Neural cell (in vitro differentiated cells): ENCODE results near the gene CLDN12. TPM values are rescaled to one million over a fixed set of nuclear protein-coding genes. Genes with fewer than 3 reads are reported as not detected.

Source experiments
- H2AFZ ChIP-seq: fragments of 200-600, 300-800 bp; sonication (generic), shearing (Covaris generic); 2 replicates; pipeline ENCODE4 v1.6.0; 2014; ENCODE audit warnings: low read depth, mild to moderate bottlenecking, antibody characterized with exemption, low read length, moderate library complexity
- H3F3A ChIP-seq: fragments of 200-600 bp; shearing (Covaris generic); 2 replicates; pipeline ENCODE4 v1.6.1; 2016; ENCODE audit warnings: mild to moderate bottlenecking, moderate library complexity, mixed read lengths, antibody characterized with exemption, low read length; ENCODE audit not compliant: insufficient read depth, poor library complexity, severe bottlenecking
- H3K27ac ChIP-seq: fragments of 200-600, 300-800 bp; sonication (generic), shearing (Covaris generic); 2 replicates; pipeline ENCODE4 v1.5.1; 2014; ENCODE audit warnings: mild to moderate bottlenecking, low read length, moderate library complexity
- H3K27me3 ChIP-seq: fragments of 300-800, 200-600 bp; sonication (generic), shearing (Covaris generic); 2 replicates; pipeline ENCODE4 v1.6.0; 2014; ENCODE audit warnings: mild to moderate bottlenecking, low read depth, low read length, moderate library complexity; ENCODE audit not compliant: insufficient read depth
- H3K36me3 ChIP-seq: fragments of 300-800, 200-600 bp; sonication (generic), shearing (Covaris generic); 2 replicates; pipeline ENCODE4 v1.5.1; 2014; ENCODE audit warnings: mild to moderate bottlenecking, antibody characterized with exemption, low read length, moderate library complexity; ENCODE audit not compliant: insufficient read depth
- H3K4me2 ChIP-seq: fragments of 300-800, 200-600 bp; sonication (generic), shearing (Covaris generic); 2 replicates; pipeline ENCODE4 v1.6.0; 2014; ENCODE audit warnings: mild to moderate bottlenecking, low read length
- H3K4me3 ChIP-seq: fragments of 300-800, 200-600 bp; sonication (generic), shearing (Covaris generic); 2 replicates; pipeline ENCODE4 v1.5.1; 2014; ENCODE audit warnings: mild to moderate bottlenecking, low read length, moderate library complexity
- H3K79me2 ChIP-seq: fragments of 200-600 bp; shearing (Covaris generic); replicated peaks from 2 replicates; pipeline ENCODE4 v1.6.0; 2014; ENCODE audit warnings: mild to moderate bottlenecking, low read length, moderate library complexity; ENCODE audit not compliant: insufficient read depth
- H3K9ac ChIP-seq: fragments of 300-800, 200-600 bp; sonication (generic), shearing (Covaris generic); 2 replicates; pipeline ENCODE4 v1.6.1; 2016; ENCODE audit warnings: mild to moderate bottlenecking, low read length, mixed read lengths
- H3K9me2 ChIP-seq: fragments of 200-600 bp; shearing (Covaris generic); 2 replicates; pipeline ENCODE4 v1.6.1; 2016; ENCODE audit warnings: mild to moderate bottlenecking, low read length, mixed read lengths; ENCODE audit not compliant: insufficient read depth
- H3K9me3 ChIP-seq: fragments of 200-600, 300-800 bp; sonication (generic), shearing (Covaris generic); 2 replicates; pipeline ENCODE4 v1.6.1; 2016; ENCODE audit warnings: mild to moderate bottlenecking, mixed run types, low read length, moderate library complexity, mixed read lengths
- H4K20me1 ChIP-seq: fragments of 200-600 bp; shearing (Covaris generic); 2 replicates; pipeline ENCODE4 v1.6.1; 2016; ENCODE audit warnings: mild to moderate bottlenecking, mixed run types; ENCODE audit not compliant: insufficient read depth
- CTCF ChIP-seq: fragments of 450-650 bp; IDR thresholded peaks from 2 replicates; pipeline ENCODE4 v1.5.1; 2014; ENCODE audit warnings: antibody characterized with exemption, mild to moderate bottlenecking, moderate library complexity; ENCODE audit not compliant: poor library complexity, severe bottlenecking
- MXI1 ChIP-seq: fragments of 450-650 bp; conservative IDR thresholded peaks from 2 replicates; pipeline ENCODE4 v1.6.1; 2014; ENCODE audit warnings: antibody characterized with exemption, mild to moderate bottlenecking; ENCODE audit not compliant: poor library complexity, severe bottlenecking
- POLR2AphosphoS5 ChIP-seq: IDR thresholded peaks from 2 replicates; pipeline ENCODE4 v1.6.1; 2012
- RAD21 ChIP-seq: fragments of 450-650 bp; conservative IDR thresholded peaks from 2 replicates; pipeline ENCODE4 v1.6.1; 2014; ENCODE audit warnings: antibody characterized with exemption, mild to moderate bottlenecking, moderate library complexity
- SMC3 ChIP-seq: fragments of 450-650 bp; conservative IDR thresholded peaks from 2 replicates; pipeline ENCODE4 v1.6.1; 2014; ENCODE audit warnings: antibody characterized with exemption, mild to moderate bottlenecking, moderate library complexity; ENCODE audit not compliant: poor library complexity
- polyA plus RNA-seq: library from polyadenylated mRNA; depleted of rRNA; stranded (reverse); fragments of >200 nt; gene quantifications from 2 replicates; pipeline ENCODE4 v1.2.3, GENCODE V29; 2014

The CLDN12 gene
- polyA plus RNA-seq, 1 donor from 2014 or later, result 81.0 TPM

- H3K9me2 ChIP-seq, result no peaks in the 10 kb centered on the region
- H3K4me2 ChIP-seq, result no peak overlapping the region
- H3K9ac ChIP-seq, result no peak overlapping the region
Measured at GRCh38 chr7:90453931-90454330, 50.7 kb downstream of the CLDN12 start.

GRCh38 chr7:90455163-90456030, 52.1 kb downstream of the CLDN12 start:
- H3K4me3 ChIP-seq, result peak overlapping the region; percentile 16

More at GRCh38 chr7:90453931-90454330, 50.7 kb downstream of the CLDN12 start:
- no peaks in the 10 kb centered on the region for H4K20me1 ChIP-seq
- no peaks in the 10 kb centered on the region for H3K9me3 ChIP-seq
- H3F3A ChIP-seq, result no peaks in the 10 kb centered on the region
- H3K79me2 ChIP-seq, result no peaks in the 10 kb centered on the region
- no peak for TF ChIP-seq CTCF
- no peak overlapping the region for H3K4me3 ChIP-seq
- no peak overlapping the region for H2AFZ ChIP-seq
- H3K36me3 ChIP-seq, result no peaks in the 10 kb centered on the region
- no peaks in the 10 kb centered on the region for H3K27me3 ChIP-seq
- no peak overlapping the region for H3K27ac ChIP-seq

DNA sequence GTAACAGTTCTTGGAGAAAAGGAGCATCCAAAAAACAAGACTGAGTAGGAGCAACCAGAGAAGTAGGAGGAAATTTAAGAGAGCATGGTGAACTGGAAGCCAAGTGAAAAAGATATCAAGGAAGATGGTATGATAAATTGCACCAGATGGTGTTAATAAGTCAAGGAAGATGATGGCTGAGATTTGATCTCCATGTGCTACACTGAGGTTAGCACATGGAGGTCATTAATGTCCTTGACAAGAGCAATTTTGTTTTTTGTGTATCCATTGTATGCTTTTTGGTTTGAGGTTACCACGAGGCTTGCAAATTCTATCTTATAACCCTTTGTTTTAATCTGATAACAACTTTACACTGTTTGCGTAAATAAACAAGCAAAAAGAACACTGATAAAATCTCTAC, 54.8 kb downstream of the CLDN12 start:
- Histone ChIP-seq H2AFZ (no peak overlapping the region), H3K4me2 (no peak overlapping the region), H3F3A (no peaks in the 10 kb centered on the region), H3K4me3 (no peak overlapping the region), H3K9ac (no peak overlapping the region), H3K27me3 (no peaks in the 10 kb centered on the region), H3K9me3 (no peaks in the 10 kb centered on the region), H4K20me1 (no peaks in the 10 kb centered on the region), H3K36me3 (no peaks in the 10 kb centered on the region), H3K27ac (no peak overlapping the region), H3K9me2 (no peaks in the 10 kb centered on the region), H3K79me2 (no peaks in the 10 kb centered on the region)
- TF ChIP-seq POLR2AphosphoS5, result no peak

More at GRCh38 chr7:90455163-90456030, 52.1 kb downstream of the CLDN12 start:
- H4K20me1 ChIP-seq, result no peaks in the 10 kb centered on the region
- H3K27ac ChIP-seq, result no peak overlapping the region
- no peaks in the 10 kb centered on the region for H3F3A ChIP-seq
- no peaks in the 10 kb centered on the region for H3K27me3 ChIP-seq
- no peaks in the 10 kb centered on the region for H3K9me3 ChIP-seq
- H3K9me2 ChIP-seq, result no peaks in the 10 kb centered on the region
- peak overlapping the region; percentile 53 for H2AFZ ChIP-seq
- H3K9ac ChIP-seq, result peak overlapping the region; percentile 11
- peak overlapping the region; percentile 37 for H3K4me2 ChIP-seq
- no peaks in the 10 kb centered on the region for H3K79me2 ChIP-seq
- H3K36me3 ChIP-seq, result no peaks in the 10 kb centered on the region
- TF ChIP-seq MXI1 (no peak), RAD21 (peak; percentile 87), CTCF (peak; percentile 86), SMC3 (peak; percentile 89), POLR2AphosphoS5 (no peak)
